ENCODE results near the gene ACTN2. TPM values are rescaled to one million over a fixed set of nuclear protein-coding genes. Genes with fewer than 3 reads are reported as not detected.

Gene ACTN2
- total and polyA plus RNA-seq, 2 donors (not counting 3 experiments of a cell fraction or from before 2014, with no cell fraction given), result 0.22 to 0.55 TPM

GRCh38 chr1:236808005-236808404 is 121.7 kb downstream of the ACTN2 start:
- POLR2A ChIA-PET, result no interaction called here
- Histone ChIP-seq H3K9me3 (replicated peaks; ENCODE audit: control insufficient read depth, insufficient read depth, low read length) (no peaks in the 10 kb centered on the region), H3K9me1 (replicated peaks; ENCODE audit: control insufficient read depth, extremely low read depth, insufficient read depth, low read length) (no peaks in the 10 kb centered on the region), H3K4me2 (ENCODE audit: insufficient read depth, low read length) (no peak overlapping the region), H3K9ac (replicated peaks; ENCODE audit: extremely low read depth, insufficient read depth, low read length) (no peak overlapping the region), H2AFZ (ENCODE audit: low read depth, low read length) (no peak overlapping the region), H3K4me1 (ENCODE audit: control insufficient read depth, extremely low read depth, insufficient read depth, low read length) (no peaks in the 10 kb centered on the region), H3K79me2 (ENCODE audit: control insufficient read depth, insufficient read depth, low read length) (peaks cover 3% of the 10 kb centered on the region), H3K4me3 (replicated peaks in 1 of 3; ENCODE audit: insufficient read depth in 1 of 3, low read depth in 1 of 3, low read length in 3 of 3) (no peak overlapping the region), H3K27me3 (ENCODE audit: control insufficient read depth in 2 of 2, insufficient read depth in 2 of 2, low read length in 2 of 2) (no peaks in the 10 kb centered on the region), H3K27ac (ENCODE audit: insufficient read depth, low read depth, low read length) (no peak overlapping the region), H3K36me3 (ENCODE audit: control insufficient read depth in 2 of 2, extremely low read depth in 1 of 2, insufficient read depth in 2 of 2, low read length in 2 of 2) (peaks cover 7 to 13% of the 10 kb centered on the region in 2 experiments), H4K20me1 (replicated peaks; ENCODE audit: control insufficient read depth, extremely low read depth, insufficient read depth, low read length) (no peaks in the 10 kb centered on the region)
- FAIRE-seq, result peak; percentile 46
- no peak for DNase-seq (ENCODE audit: low read depth, low spot score)
- TF ChIP-seq GATA2 (IDR thresholded peaks at IDR 0.05; ENCODE audit: insufficient read depth, insufficient read length, low read depth, low read length) (no peak), POLR2A (IDR thresholded peaks at IDR 0.05; ENCODE audit: low read depth, low read length) (no peak), CTCF (IDR thresholded peaks at IDR 0.05; ENCODE audit: extremely low read depth in 1 of 2, insufficient read depth in 1 of 2, low read depth in 1 of 2, low read length in 2 of 2) (no peak), FOS (IDR thresholded peaks at IDR 0.05; ENCODE audit: borderline replicate concordance, insufficient read depth, low read length) (no peak), POLR2AphosphoS5 (IDR thresholded peaks at IDR 0.05; ENCODE audit: insufficient read depth, low read depth, low read length) (no peak), JUN (IDR thresholded peaks at IDR 0.05; ENCODE audit: borderline replicate concordance, insufficient read depth, insufficient read length, low read depth) (no peak), MAX (IDR thresholded peaks at IDR 0.05; ENCODE audit: insufficient read depth, insufficient read length) (no peak), EZH2 (IDR thresholded peaks at IDR 0.05; ENCODE audit: borderline replicate concordance, low read depth, low read length, severe bottlenecking) (no peak), MYC (IDR thresholded peaks at IDR 0.05; ENCODE audit: low read depth, low read length) (no peak)
- dilution Hi-C loops (cut with MboI; ENCODE audit: extremely low pct_ligation_motif_present, low sequenced_read_pairs) (no loop called here), intact Hi-C loops (cut with micrococcal nuclease) (no loop called here)
- CTCF ChIA-PET, result interaction anchor here (1.2 to 1.6 kb wide), 2 partner anchors 49 to 199 kb away, joined by 4 to 6 read pairs; no protein-coding TSS in a partner anchor
- no TSS peak for BruUV-seq (replicated peaks)

Data from endothelial cell of umbilical vein (primary cell).